ENCODE measurements around the gene MXD4. TPM values are rescaled to one million over a fixed set of nuclear protein-coding genes. Genes with fewer than 3 reads are reported as not detected.

The MXD4 gene
- polyA plus RNA-seq, 1 donor (not counting 4 experiments of a cell fraction or from before 2014, with no cell fraction given): 26.0 TPM

DNA sequence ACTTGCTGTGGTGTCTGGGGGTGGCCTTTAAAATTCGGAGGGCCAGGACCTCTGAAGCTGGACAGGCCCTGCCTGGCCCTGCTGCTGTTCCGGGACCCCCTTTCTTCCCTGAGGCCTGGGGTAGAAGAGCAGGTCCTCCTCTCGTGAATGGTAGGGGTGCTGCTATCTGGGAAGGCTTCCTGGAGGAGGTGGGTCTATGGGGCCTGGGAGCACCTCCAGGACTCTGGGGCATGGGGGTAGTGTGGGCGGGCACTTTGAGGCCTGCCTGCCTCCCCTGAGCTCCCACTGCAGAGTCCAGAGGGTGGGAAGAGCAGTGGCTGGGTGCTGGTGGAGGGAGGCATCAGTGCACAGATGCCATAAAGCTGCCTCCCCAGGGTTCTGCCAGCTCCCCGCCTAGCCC lies 4.9 kb upstream of the MXD4 start:
- Histone ChIP-seq H3K4me3 (ENCODE audit: control insufficient read depth in 2 of 3, extremely low read depth in 1 of 3, insufficient read depth in 2 of 3, low read depth in 1 of 3, low read length in 3 of 3) (no peak overlapping the region), H3K79me2 (ENCODE audit: control insufficient read depth, insufficient read depth, low read length) (no peaks in the 10 kb centered on the region), H3K4me2 (ENCODE audit: control insufficient read depth, extremely low read depth, insufficient read depth, low read depth, low read length) (no peak overlapping the region), H4K20me1 (ENCODE audit: control insufficient read depth, extremely low read depth, insufficient read depth, low read length) (no peaks in the 10 kb centered on the region), H3K9me1 (ENCODE audit: control insufficient read depth, extremely low read depth, insufficient read depth, low read length) (no peaks in the 10 kb centered on the region), H3K4me1 (ENCODE audit: control insufficient read depth, extremely low read depth, insufficient read depth, low read length) (peaks cover 3% of the 10 kb centered on the region), H3K36me3 (ENCODE audit: control insufficient read depth in 2 of 2, extremely low read depth in 1 of 2, insufficient read depth in 2 of 2, low read length in 2 of 2) (no peaks in the 10 kb centered on the region), H3K9me3 (ENCODE audit: control insufficient read depth, low read depth, low read length) (no peaks in the 10 kb centered on the region), H3K27ac (ENCODE audit: control insufficient read depth, insufficient read depth, low read length) (no peak overlapping the region), H2AFZ (ENCODE audit: control insufficient read depth, low read length) (no peak overlapping the region), H3K27me3 (ENCODE audit: control insufficient read depth, extremely low read depth, insufficient read depth, low read length) (no peaks in the 10 kb centered on the region), H3K9ac (ENCODE audit: control insufficient read depth, extremely low read depth, insufficient read depth, low read length) (no peak overlapping the region)
- dilution Hi-C loops (cut with MboI; ENCODE audit: extremely low pct_ligation_motif_present, low sequenced_read_pairs): no loop called here
- FAIRE-seq (no peak), DNase-seq (ENCODE audit: low read depth, low spot score) (no peak)
- no peak for TF ChIP-seq EZH2 (IDR thresholded peaks at IDR 0.05; ENCODE audit: low read length)
- TF ChIP-seq, protein P1, sequence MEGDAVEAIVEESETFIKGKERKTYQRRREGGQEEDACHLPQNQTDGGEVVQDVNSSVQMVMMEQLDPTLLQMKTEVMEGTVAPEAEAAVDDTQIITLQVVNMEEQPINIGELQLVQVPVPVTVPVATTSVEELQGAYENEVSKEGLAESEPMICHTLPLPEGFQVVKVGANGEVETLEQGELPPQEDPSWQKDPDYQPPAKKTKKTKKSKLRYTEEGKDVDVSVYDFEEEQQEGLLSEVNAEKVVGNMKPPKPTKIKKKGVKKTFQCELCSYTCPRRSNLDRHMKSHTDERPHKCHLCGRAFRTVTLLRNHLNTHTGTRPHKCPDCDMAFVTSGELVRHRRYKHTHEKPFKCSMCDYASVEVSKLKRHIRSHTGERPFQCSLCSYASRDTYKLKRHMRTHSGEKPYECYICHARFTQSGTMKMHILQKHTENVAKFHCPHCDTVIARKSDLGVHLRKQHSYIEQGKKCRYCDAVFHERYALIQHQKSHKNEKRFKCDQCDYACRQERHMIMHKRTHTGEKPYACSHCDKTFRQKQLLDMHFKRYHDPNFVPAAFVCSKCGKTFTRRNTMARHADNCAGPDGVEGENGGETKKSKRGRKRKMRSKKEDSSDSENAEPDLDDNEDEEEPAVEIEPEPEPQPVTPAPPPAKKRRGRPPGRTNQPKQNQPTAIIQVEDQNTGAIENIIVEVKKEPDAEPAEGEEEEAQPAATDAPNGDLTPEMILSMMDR (optimal IDR thresholded peaks at IDR 0.05 in 1 of 3, IDR thresholded peaks at IDR 0.05 in 1 of 3, conservative IDR thresholded peaks at IDR 0.05 in 1 of 3; ENCODE audit: extremely low read depth in 1 of 3, insufficient read depth in 2 of 3, low read length in 3 of 3): no peak

- no peaks in the 10 kb centered on the region for H3K36me3 ChIP-seq (ENCODE audit: control insufficient read depth in 2 of 2, extremely low read depth in 1 of 2, insufficient read depth in 2 of 2, low read length in 2 of 2)
- no peak for DNase-seq (ENCODE audit: low read depth, low spot score)
- no peaks in the 10 kb centered on the region for H3K9me3 ChIP-seq (ENCODE audit: control insufficient read depth, low read depth, low read length)
- no peak overlapping the region for H2AFZ ChIP-seq (ENCODE audit: control insufficient read depth, low read length)
- dilution Hi-C loops (cut with MboI; ENCODE audit: extremely low pct_ligation_motif_present, low sequenced_read_pairs): no loop called here
- H3K79me2 ChIP-seq (ENCODE audit: control insufficient read depth, insufficient read depth, low read length): no peaks in the 10 kb centered on the region
- FAIRE-seq: no peak
- H3K4me2 ChIP-seq (ENCODE audit: control insufficient read depth, extremely low read depth, insufficient read depth, low read depth, low read length): no peak overlapping the region
- no peak overlapping the region for H3K9ac ChIP-seq (ENCODE audit: control insufficient read depth, extremely low read depth, insufficient read depth, low read length)
- TF ChIP-seq, protein P1 (optimal IDR thresholded peaks at IDR 0.05 in 1 of 3, IDR thresholded peaks at IDR 0.05 in 1 of 3, conservative IDR thresholded peaks at IDR 0.05 in 1 of 3; ENCODE audit: extremely low read depth in 1 of 3, insufficient read depth in 2 of 3, low read length in 3 of 3): no peak
- TF ChIP-seq EZH2 (IDR thresholded peaks at IDR 0.05; ENCODE audit: low read length): no peak
- no peaks in the 10 kb centered on the region for H3K9me1 ChIP-seq (ENCODE audit: control insufficient read depth, extremely low read depth, insufficient read depth, low read length)
- H3K4me3 ChIP-seq (ENCODE audit: control insufficient read depth in 2 of 3, extremely low read depth in 1 of 3, insufficient read depth in 2 of 3, low read depth in 1 of 3, low read length in 3 of 3): no peak overlapping the region
- H4K20me1 ChIP-seq (ENCODE audit: control insufficient read depth, extremely low read depth, insufficient read depth, low read length): no peaks in the 10 kb centered on the region
- H3K27ac ChIP-seq (ENCODE audit: control insufficient read depth, insufficient read depth, low read length): no peak overlapping the region
- H3K27me3 ChIP-seq (ENCODE audit: control insufficient read depth, extremely low read depth, insufficient read depth, low read length): no peaks in the 10 kb centered on the region
- H3K4me1 ChIP-seq (ENCODE audit: control insufficient read depth, extremely low read depth, insufficient read depth, low read length): peaks cover 3% of the 10 kb centered on the region
These were observed 4.3 kb upstream of the MXD4 start for GRCh38 chr4:2266181-2266580.

Data from keratinocyte (primary cell).